ENCODE measurements around the gene ASXL3.

ASXL3 gene

DNA sequence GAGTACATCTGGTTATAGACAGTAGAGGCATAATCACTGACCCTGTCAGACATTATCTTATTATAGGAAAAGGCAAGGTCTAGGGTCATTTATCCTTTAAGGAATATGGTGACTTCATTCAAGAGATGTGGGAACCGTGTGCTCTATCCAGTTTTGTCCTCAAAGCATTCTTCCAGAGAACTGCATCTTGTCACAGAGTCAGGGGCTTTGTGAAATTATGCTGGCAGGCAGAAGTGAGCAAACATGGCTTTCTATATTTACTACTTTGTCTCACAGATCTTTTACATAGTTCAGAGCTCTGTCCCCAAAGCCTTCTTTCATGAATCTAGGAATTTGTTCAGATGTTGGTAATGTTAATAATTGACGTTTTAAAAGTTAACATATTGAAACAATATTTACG lies 177.4 kb downstream of the ASXL3 start:
- TF ChIP-seq, protein P1, sequence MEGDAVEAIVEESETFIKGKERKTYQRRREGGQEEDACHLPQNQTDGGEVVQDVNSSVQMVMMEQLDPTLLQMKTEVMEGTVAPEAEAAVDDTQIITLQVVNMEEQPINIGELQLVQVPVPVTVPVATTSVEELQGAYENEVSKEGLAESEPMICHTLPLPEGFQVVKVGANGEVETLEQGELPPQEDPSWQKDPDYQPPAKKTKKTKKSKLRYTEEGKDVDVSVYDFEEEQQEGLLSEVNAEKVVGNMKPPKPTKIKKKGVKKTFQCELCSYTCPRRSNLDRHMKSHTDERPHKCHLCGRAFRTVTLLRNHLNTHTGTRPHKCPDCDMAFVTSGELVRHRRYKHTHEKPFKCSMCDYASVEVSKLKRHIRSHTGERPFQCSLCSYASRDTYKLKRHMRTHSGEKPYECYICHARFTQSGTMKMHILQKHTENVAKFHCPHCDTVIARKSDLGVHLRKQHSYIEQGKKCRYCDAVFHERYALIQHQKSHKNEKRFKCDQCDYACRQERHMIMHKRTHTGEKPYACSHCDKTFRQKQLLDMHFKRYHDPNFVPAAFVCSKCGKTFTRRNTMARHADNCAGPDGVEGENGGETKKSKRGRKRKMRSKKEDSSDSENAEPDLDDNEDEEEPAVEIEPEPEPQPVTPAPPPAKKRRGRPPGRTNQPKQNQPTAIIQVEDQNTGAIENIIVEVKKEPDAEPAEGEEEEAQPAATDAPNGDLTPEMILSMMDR (IDR thresholded peaks at IDR 0.05; ENCODE audit: low read depth, low read length, missing control alignments): no peak
- no peak for DNase-seq (ENCODE audit: extremely low read depth, low read depth)
- H3K4me3 ChIP-seq (replicated peaks; ENCODE audit: low read depth, low read length): no peak overlapping the region

- TF ChIP-seq, protein P1 (IDR thresholded peaks at IDR 0.05; ENCODE audit: low read depth, low read length, missing control alignments): no peak
- DNase-seq (ENCODE audit: extremely low read depth, low read depth): peak; percentile 87
- H3K4me3 ChIP-seq (replicated peaks; ENCODE audit: low read depth, low read length): no peak overlapping the region
Observed at GRCh38 chr18:33755931-33756560, 178.0 kb downstream of the ASXL3 start.

DNA sequence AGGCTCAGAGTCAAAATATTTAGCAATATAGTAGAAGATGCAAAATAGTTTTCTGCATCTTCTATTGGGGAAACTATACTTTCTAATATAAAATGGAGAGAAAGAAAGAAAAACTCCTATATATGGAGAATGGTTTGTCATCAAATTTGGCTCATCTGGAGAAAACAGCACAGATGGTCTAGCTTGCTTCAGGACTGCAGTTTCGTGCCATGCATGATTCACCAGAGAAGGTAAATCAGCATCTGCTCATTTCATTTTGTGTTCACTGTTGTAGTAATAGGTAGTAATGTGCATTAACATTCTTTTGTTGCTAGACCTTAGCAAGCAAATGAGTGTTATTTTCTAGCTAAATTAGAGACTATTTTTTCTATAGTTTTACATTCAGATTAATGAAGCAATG lies 179.0 kb downstream of the ASXL3 start:
- peak; percentile 45 for DNase-seq (ENCODE audit: extremely low read depth, low read depth)
- H3K4me3 ChIP-seq (replicated peaks; ENCODE audit: low read depth, low read length): no peak overlapping the region
- TF ChIP-seq, protein P1 (IDR thresholded peaks at IDR 0.05; ENCODE audit: low read depth, low read length, missing control alignments): no peak

DNA sequence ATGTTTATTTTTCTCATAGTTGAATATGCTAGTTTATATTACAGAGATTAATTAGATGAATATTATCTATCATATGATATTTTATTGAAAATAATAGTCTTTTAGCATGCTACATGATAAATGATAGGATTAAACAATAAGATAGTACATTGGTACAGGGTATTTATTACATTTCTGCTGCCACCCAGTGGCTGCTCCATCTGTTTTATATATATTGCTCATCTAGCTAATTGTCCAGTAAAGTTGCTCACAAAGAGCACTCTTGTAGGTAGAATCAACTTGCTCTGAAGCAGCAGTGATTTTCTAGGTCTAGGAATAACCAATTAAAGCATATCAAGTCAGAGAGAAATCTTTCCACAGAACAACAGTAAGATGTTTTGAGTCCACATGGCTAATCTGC lies 183.3 kb downstream of the ASXL3 start:
- no peak overlapping the region for H3K4me3 ChIP-seq (replicated peaks; ENCODE audit: low read depth, low read length)
- peak; percentile 16 for DNase-seq (ENCODE audit: extremely low read depth, low read depth)
- TF ChIP-seq, protein P1 (IDR thresholded peaks at IDR 0.05; ENCODE audit: low read depth, low read length, missing control alignments): peak; percentile 25

- TF ChIP-seq, protein P1 (IDR thresholded peaks at IDR 0.05; ENCODE audit: low read depth, low read length, missing control alignments): no peak
- H3K4me3 ChIP-seq (replicated peaks; ENCODE audit: low read depth, low read length): no peak overlapping the region
- DNase-seq (ENCODE audit: extremely low read depth, low read depth): no peak
Observed at GRCh38 chr18:33781429-33781828, 203.4 kb downstream of the ASXL3 start.
